IMR-90 (cell line): Measurements from ENCODE around the gene UQCRQ. TPM values are rescaled to one million over a fixed set of nuclear protein-coding genes. Genes with fewer than 3 reads are reported as not detected.

ENCODE experiments used
- ATAC-seq: fragments of 200-7000 bp; cut with Tn5 transposase; 2 replicates; pipeline ENCODE4 v1.9.1; 2020; ENCODE audit warnings: low read depth, mild to moderate bottlenecking, moderate library complexity
- BruUV-seq: library from RNA; stranded (reverse); fragments of 400-500 nt; replicated peaks from 2 replicates; lab custom pipeline; 2021; lab: Mats Ljungman, UMichigan
- CTCF ChIA-PET: fragments of 300-600 bp; formaldehyde crosslinking; extraction: SDS; loops from one replicate; lab custom pipeline; 2021; ENCODE audit warnings: antibody characterized with exemption; lab: Yijun Ruan, JAX
- POLR2A ChIA-PET: fragments of 300-600 bp; sonication (Branson Sonifier 250); formaldehyde crosslinking; loops from one replicate; lab custom pipeline; 2022; ENCODE audit warnings: antibody characterized with exemption; ENCODE audit not compliant: unreplicated experiment; lab: Charles Lee
- DNase-seq: peaks from one replicate; pipeline ENCODE4 v3.0.0; 2013
- H2AFZ ChIP-seq: replicated peaks from 2 replicates; pipeline ENCODE3; 2013; ENCODE audit warnings: low read length, mild to moderate bottlenecking; ENCODE audit not compliant: poor library complexity
- H2AK5ac ChIP-seq: 2 replicates; pipeline ENCODE4 v1.6.1; 2013; ENCODE audit warnings: low read depth, low read length, inconsistent platforms
- H2AK9ac ChIP-seq: replicated peaks from 2 replicates; pipeline ENCODE3; 2013; ENCODE audit warnings: mild to moderate bottlenecking, low read depth, low read length, moderate library complexity; ENCODE audit not compliant: poor library complexity
- H2BK120ac ChIP-seq: 2 replicates; pipeline ENCODE4 v1.6.1; 2013; ENCODE audit warnings: low read depth, low read length, inconsistent platforms
- H2BK15ac ChIP-seq: 3 replicates; pipeline ENCODE4 v1.6.1; 2013; ENCODE audit warnings: low read depth, low read length, inconsistent platforms
- H2BK20ac ChIP-seq: 2 replicates; pipeline ENCODE4 v1.6.1; 2013; ENCODE audit warnings: low read depth, mild to moderate bottlenecking, inconsistent platforms, low read length, moderate library complexity
- H2BK5ac ChIP-seq: 2 replicates; pipeline ENCODE4 v1.6.1; 2013; ENCODE audit warnings: mild to moderate bottlenecking, low read depth, low read length, inconsistent platforms; ENCODE audit not compliant: poor library complexity, severe bottlenecking
- H3K14ac ChIP-seq: replicated peaks from 2 replicates; pipeline ENCODE4 v1.6.1; 2013; ENCODE audit warnings: low read depth, low read length, inconsistent platforms
- H3K18ac ChIP-seq: 2 replicates; pipeline ENCODE4 v1.6.1; 2013; ENCODE audit warnings: low read depth, low read length, control low read depth
- H3K23ac ChIP-seq: 2 replicates; pipeline ENCODE4 v1.6.1; 2013; ENCODE audit warnings: low read depth, low read length, inconsistent platforms
- H3K27ac ChIP-seq: 2 replicates; pipeline ENCODE4 v1.5.1; 2013; ENCODE audit warnings: mild to moderate bottlenecking, control low read depth, low read length; ENCODE audit not compliant: insufficient read depth
- H3K27me3 ChIP-seq: 2 replicates; pipeline ENCODE4 v1.6.1; 2013; ENCODE audit warnings: low read length; ENCODE audit not compliant: control insufficient read depth, insufficient read depth
- H3K36me3 ChIP-seq: 2 replicates; pipeline ENCODE4 v1.6.1; 2013; ENCODE audit warnings: low read length, mixed read lengths; ENCODE audit not compliant: control insufficient read depth, insufficient read depth
- H3K4ac ChIP-seq: 2 replicates; pipeline ENCODE4 v1.6.1; 2013; ENCODE audit warnings: low read depth, low read length, inconsistent platforms
- H3K4me1 ChIP-seq: 2 replicates; pipeline ENCODE4 v1.6.1; 2013; ENCODE audit warnings: low read length, mixed read lengths; ENCODE audit not compliant: control insufficient read depth, insufficient read depth
- H3K4me2 ChIP-seq: 2 replicates; pipeline ENCODE4 v1.6.1; 2013; ENCODE audit warnings: low read depth, mild to moderate bottlenecking, control low read depth, low read length, moderate library complexity
- H3K4me3 ChIP-seq: 2 replicates; pipeline ENCODE4 v1.5.1; 2013; ENCODE audit warnings: low read depth, mild to moderate bottlenecking, control low read depth, low read length, moderate library complexity; ENCODE audit not compliant: insufficient read depth
- H3K56ac ChIP-seq: 2 replicates; pipeline ENCODE4 v1.6.1; 2013; ENCODE audit warnings: low read length, inconsistent platforms; ENCODE audit not compliant: insufficient read depth; ENCODE audit errors: extremely low read depth
- H3K79me1 ChIP-seq, 2 experiments: 2 replicates each; pipeline ENCODE4 v1.6.1; 2013; ENCODE audit warnings: low read length in 2 of 2, inconsistent platforms in 1 of 2, low read depth in 1 of 2
- H3K9ac ChIP-seq: 2 replicates; pipeline ENCODE4 v1.6.1; 2013; ENCODE audit warnings: low read depth, low read length, control low read depth
- H3K9me1 ChIP-seq: 2 replicates; pipeline ENCODE4 v1.6.1; 2013; ENCODE audit warnings: low read length, inconsistent platforms; ENCODE audit not compliant: insufficient read depth
- H3K9me3 ChIP-seq: 2 replicates; pipeline ENCODE4 v1.6.1; 2013; ENCODE audit warnings: low read length; ENCODE audit not compliant: control insufficient read depth, insufficient read depth
- H4K20me1 ChIP-seq: 2 replicates; pipeline ENCODE4 v1.6.1; 2013; ENCODE audit warnings: low read length, inconsistent platforms; ENCODE audit not compliant: insufficient read depth
- H4K5ac ChIP-seq: 2 replicates; pipeline ENCODE4 v1.6.1; 2013; ENCODE audit warnings: mild to moderate bottlenecking, low read depth, low read length, control low read depth
- H4K8ac ChIP-seq, 2 experiments: 2 replicates each; pipeline ENCODE4 v1.6.1; 2013; ENCODE audit warnings: low read depth in 2 of 2, low read length in 2 of 2, control low read depth in 1 of 2, inconsistent platforms in 1 of 2
- H4K91ac ChIP-seq: 2 replicates; pipeline ENCODE4 v1.6.1; 2013; ENCODE audit warnings: low read depth, low read length, inconsistent platforms; ENCODE audit not compliant: insufficient read depth
- BHLHE40 ChIP-seq: fragments of 150-350 bp; IDR thresholded peaks from 2 replicates; pipeline ENCODE4 v1.6.1; 2016; ENCODE audit warnings: mild to moderate bottlenecking, low read depth, low read length
- CEBPB ChIP-seq: IDR thresholded peaks from 2 replicates; pipeline ENCODE4 v1.6.1; 2012; ENCODE audit warnings: low read depth, low read length, improper control_type of control experiment
- CHD1 ChIP-seq: IDR thresholded peaks from 2 replicates; pipeline ENCODE4 v1.6.1; 2012; ENCODE audit warnings: low read depth, low read length, improper control_type of control experiment
- FOS ChIP-seq: fragments of 150-350 bp; IDR thresholded peaks from 2 replicates; pipeline ENCODE4 v1.6.1; 2016; ENCODE audit warnings: low read depth, low read length
- MAFK ChIP-seq: IDR thresholded peaks from 2 replicates; pipeline ENCODE4 v1.6.1; 2012; ENCODE audit warnings: low read depth, low read length, improper control_type of control experiment
- MAZ ChIP-seq: IDR thresholded peaks from 2 replicates; pipeline ENCODE4 v1.6.1; 2012; ENCODE audit warnings: low read depth, mild to moderate bottlenecking, low read length, improper control_type of control experiment, moderate library complexity, borderline replicate concordance
- MXI1 ChIP-seq: IDR thresholded peaks from 2 replicates; pipeline ENCODE4 v1.6.1; 2012; ENCODE audit warnings: low read depth, mild to moderate bottlenecking, low read length, moderate library complexity, borderline replicate concordance
- NFE2L2 ChIP-seq: fragments of 150-350 bp; IDR thresholded peaks from 2 replicates; pipeline ENCODE4 v1.6.1; 2016; ENCODE audit warnings: low read depth, mild to moderate bottlenecking, low read length
- POLR2A ChIP-seq: IDR thresholded peaks from 2 replicates; pipeline ENCODE4 v1.6.1; 2012; ENCODE audit warnings: mild to moderate bottlenecking, low read depth, low read length
- RAD21 ChIP-seq: IDR thresholded peaks from 2 replicates; pipeline ENCODE4 v1.6.1; 2012; ENCODE audit warnings: low read length, improper control_type of control experiment
- RCOR1 ChIP-seq: IDR thresholded peaks from 2 replicates; pipeline ENCODE4 v1.6.1; 2012; ENCODE audit warnings: mild to moderate bottlenecking, low read length, improper control_type of control experiment; ENCODE audit not compliant: insufficient replicate concordance
- RFX5 ChIP-seq: IDR thresholded peaks from 2 replicates; pipeline ENCODE4 v1.8.0; 2012; ENCODE audit warnings: low read depth, mild to moderate bottlenecking, low read length, moderate library complexity
- SMC3 ChIP-seq: fragments of 150-350 bp; IDR thresholded peaks from 2 replicates; pipeline ENCODE4 v1.6.1; 2016; ENCODE audit warnings: low read depth, mild to moderate bottlenecking, antibody characterized with exemption, low read length, moderate library complexity
- WGBS, 2 experiments: methylation state at CpG; one replicate each; pipeline versions ENCODE4 v1.1.5 to v1.1.7; 2013; ENCODE audit warnings: missing lambda C conversion rate in 2 of 2; ENCODE audit not compliant: insufficient read length in 1 of 2; ENCODE audit errors: extremely low coverage in 2 of 2; 5-methylcytosine and 5-hydroxymethylcytosine counted together
- dilution Hi-C: fragments of 300-500 bp; cut with HindIII; formaldehyde crosslinking; loops from one replicate; pipeline ENCODE4 v1.14.3; 2018; ENCODE audit warnings: low sequenced_read_pairs; ENCODE audit not compliant: unreplicated experiment
- in situ Hi-C: fragments of 300-500 bp; cut with MboI; formaldehyde crosslinking; loops from 3 replicates; pipeline ENCODE4 v1.14.3; 2019; ENCODE audit warnings: low sequenced_read_pairs, inconsistent platforms, mixed read lengths
- intact Hi-C: fragments of 100-400 bp; cut with micrococcal nuclease; formaldehyde crosslinking; loops from 2 replicates; pipeline ENCODE4 v1.10.0; 2022
- polyA plus RNA-seq, 3 experiments: library from polyadenylated mRNA; depleted of rRNA; stranded (reverse); fragments of >200 nt; gene quantifications; 2 replicates each; pipeline ENCODE4 v1.2.3, GENCODE V29; 2012; ENCODE audit warnings: low replicate concordance in 1 of 3
- total RNA-seq: library from RNA; depleted of rRNA; stranded (reverse); fragments of >200 nt; gene quantifications from 2 replicates; pipeline ENCODE4 v1.2.3, GENCODE V29; 2012
- TF ChIP-seq, protein P1 (sequence below): fragments of 150-350 bp; IDR thresholded peaks from 2 replicates; pipeline ENCODE4 v1.6.1; 2016; ENCODE audit warnings: low read depth, mild to moderate bottlenecking, low read length, moderate library complexity, borderline replicate concordance
- TF ChIP-seq, protein P2 (sequence below): conservative IDR thresholded peaks from 2 replicates; pipeline ENCODE4 v1.5.1; 2012; ENCODE audit warnings: mild to moderate bottlenecking, low read depth, low read length, improper control_type of control experiment
- TF ChIP-seq, protein P3 (sequence below): fragments of 150-350 bp; IDR thresholded peaks from 2 replicates; pipeline ENCODE4 v1.6.1; 2017; ENCODE audit warnings: mild to moderate bottlenecking, antibody characterized with exemption, low read length, low read depth

The UQCRQ gene
- total and polyA plus RNA-seq, 2 of the 4 experiments (the other 2 are of a cell fraction): 73.7 to 292 TPM

DNA sequence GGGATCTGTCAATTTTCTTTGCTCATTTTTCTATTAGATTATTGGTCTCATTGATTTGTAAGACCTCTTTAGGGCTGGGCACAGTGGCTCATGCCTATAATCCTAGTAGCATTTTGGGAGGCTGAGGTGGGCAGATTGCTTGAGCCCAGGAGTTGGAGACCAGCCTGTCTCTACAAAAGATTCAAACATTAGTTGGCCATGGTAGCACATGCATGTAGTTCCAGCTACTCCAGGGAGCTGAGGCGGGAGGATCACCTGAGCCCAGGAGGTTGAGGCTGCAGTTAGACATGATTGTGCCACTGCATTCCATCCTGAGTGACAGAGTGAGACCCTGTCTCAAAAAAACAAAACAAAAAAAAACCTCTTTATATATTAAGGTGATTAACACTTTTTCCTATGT, 29.6 kb upstream of the UQCRQ start:
- ChIA-PET POLR2A (no interaction called here), CTCF (interaction anchor here (0.7 kb wide), 1 partner anchor 20 kb away, joined by 4 read pairs; no protein-coding TSS in a partner anchor)
- Histone ChIP-seq H4K8ac (no peak overlapping the region), H3K79me1 (no peaks in the 10 kb centered on the region), H3K9ac (no peak overlapping the region), H2BK5ac (no peak overlapping the region), H3K36me3 (no peaks in the 10 kb centered on the region), H2BK120ac (no peak overlapping the region), H4K20me1 (no peaks in the 10 kb centered on the region), H3K23ac (no peak overlapping the region), H4K91ac (no peak overlapping the region), H3K27ac (no peak overlapping the region), H3K4ac (no peak overlapping the region), H3K4me3 (no peak overlapping the region), H3K4me2 (no peak overlapping the region), H3K56ac (no peak overlapping the region), H2BK20ac (no peak overlapping the region), H3K18ac (no peak overlapping the region), H3K9me3 (no peaks in the 10 kb centered on the region), H3K9me1 (peaks cover 7% of the 10 kb centered on the region), H2AK9ac (no peak overlapping the region), H3K27me3 (no peaks in the 10 kb centered on the region), H4K5ac (no peak overlapping the region), H2BK15ac (no peak overlapping the region), H3K4me1 (peaks cover 19% of the 10 kb centered on the region), H2AFZ (no peak overlapping the region), H3K14ac (no peak overlapping the region), H2AK5ac (no peak overlapping the region)
- DNase-seq (no peak), ATAC-seq (no peak)
- no TSS peak for BruUV-seq
- dilution Hi-C loops: no loop called here
- WGBS, 2 experiments: no CpG with 5 or more reads among the region's 1 CpG
- in situ Hi-C loops: no loop called here
- intact Hi-C loops: no loop called here
- TF ChIP-seq SMC3 (no peak), POLR2A (no peak), NFE2L2 (no peak), MAFK (no peak), CHD1 (no peak), MAZ (no peak), MXI1 (no peak), RCOR1 (no peak), RFX5 (no peak), BHLHE40 (no peak), FOS (no peak), RAD21 (no peak), CEBPB (no peak)
- TF ChIP-seq, protein P1, sequence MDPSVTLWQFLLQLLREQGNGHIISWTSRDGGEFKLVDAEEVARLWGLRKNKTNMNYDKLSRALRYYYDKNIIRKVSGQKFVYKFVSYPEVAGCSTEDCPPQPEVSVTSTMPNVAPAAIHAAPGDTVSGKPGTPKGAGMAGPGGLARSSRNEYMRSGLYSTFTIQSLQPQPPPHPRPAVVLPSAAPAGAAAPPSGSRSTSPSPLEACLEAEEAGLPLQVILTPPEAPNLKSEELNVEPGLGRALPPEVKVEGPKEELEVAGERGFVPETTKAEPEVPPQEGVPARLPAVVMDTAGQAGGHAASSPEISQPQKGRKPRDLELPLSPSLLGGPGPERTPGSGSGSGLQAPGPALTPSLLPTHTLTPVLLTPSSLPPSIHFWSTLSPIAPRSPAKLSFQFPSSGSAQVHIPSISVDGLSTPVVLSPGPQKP: no peak
- TF ChIP-seq, protein P2, sequence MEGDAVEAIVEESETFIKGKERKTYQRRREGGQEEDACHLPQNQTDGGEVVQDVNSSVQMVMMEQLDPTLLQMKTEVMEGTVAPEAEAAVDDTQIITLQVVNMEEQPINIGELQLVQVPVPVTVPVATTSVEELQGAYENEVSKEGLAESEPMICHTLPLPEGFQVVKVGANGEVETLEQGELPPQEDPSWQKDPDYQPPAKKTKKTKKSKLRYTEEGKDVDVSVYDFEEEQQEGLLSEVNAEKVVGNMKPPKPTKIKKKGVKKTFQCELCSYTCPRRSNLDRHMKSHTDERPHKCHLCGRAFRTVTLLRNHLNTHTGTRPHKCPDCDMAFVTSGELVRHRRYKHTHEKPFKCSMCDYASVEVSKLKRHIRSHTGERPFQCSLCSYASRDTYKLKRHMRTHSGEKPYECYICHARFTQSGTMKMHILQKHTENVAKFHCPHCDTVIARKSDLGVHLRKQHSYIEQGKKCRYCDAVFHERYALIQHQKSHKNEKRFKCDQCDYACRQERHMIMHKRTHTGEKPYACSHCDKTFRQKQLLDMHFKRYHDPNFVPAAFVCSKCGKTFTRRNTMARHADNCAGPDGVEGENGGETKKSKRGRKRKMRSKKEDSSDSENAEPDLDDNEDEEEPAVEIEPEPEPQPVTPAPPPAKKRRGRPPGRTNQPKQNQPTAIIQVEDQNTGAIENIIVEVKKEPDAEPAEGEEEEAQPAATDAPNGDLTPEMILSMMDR: no peak
- TF ChIP-seq, protein P3, sequence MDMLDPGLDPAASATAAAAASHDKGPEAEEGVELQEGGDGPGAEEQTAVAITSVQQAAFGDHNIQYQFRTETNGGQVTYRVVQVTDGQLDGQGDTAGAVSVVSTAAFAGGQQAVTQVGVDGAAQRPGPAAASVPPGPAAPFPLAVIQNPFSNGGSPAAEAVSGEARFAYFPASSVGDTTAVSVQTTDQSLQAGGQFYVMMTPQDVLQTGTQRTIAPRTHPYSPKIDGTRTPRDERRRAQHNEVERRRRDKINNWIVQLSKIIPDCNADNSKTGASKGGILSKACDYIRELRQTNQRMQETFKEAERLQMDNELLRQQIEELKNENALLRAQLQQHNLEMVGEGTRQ: no peak
